HG03521 (cell line): ENCODE data around the gene ZNF469.

Source experiments
- ATAC-seq: cut with Tn5 transposase; IDR thresholded peaks from one replicate; pipeline ENCODE4 v1.9.1; 2021; ENCODE audit warnings: mild to moderate bottlenecking, moderate library complexity; ENCODE audit not compliant: unreplicated experiment

The ZNF469 gene

GRCh38 chr16:88423448-88423850, 40.7 kb downstream of the ZNF469 start:
- ATAC-seq, result no peak

GRCh38 chr16:88424587-88425235, 42.0 kb downstream of the ZNF469 start:
- ATAC-seq, result no peak

DNA sequence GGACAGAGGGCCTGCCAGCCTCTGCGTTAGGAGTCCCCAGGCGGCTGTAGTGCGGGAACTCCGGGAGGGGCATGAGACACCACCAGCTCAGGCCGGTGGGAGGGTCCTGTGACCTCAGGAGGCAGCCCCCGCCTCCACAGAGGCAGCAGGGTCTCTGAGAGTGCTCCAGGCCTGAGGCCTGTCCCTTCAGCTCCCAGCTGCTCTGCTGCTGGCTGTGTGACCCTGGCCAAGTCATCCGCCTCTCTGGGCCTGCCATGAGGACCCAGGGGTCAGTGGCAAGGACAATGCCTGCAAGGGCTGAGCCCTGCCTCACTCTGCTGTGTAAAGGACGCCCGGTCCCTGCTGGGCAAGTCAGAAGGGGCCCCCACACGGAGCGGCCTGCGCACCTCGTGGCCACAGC, 43.3 kb downstream of the ZNF469 start:
- no peak for ATAC-seq

DNA sequence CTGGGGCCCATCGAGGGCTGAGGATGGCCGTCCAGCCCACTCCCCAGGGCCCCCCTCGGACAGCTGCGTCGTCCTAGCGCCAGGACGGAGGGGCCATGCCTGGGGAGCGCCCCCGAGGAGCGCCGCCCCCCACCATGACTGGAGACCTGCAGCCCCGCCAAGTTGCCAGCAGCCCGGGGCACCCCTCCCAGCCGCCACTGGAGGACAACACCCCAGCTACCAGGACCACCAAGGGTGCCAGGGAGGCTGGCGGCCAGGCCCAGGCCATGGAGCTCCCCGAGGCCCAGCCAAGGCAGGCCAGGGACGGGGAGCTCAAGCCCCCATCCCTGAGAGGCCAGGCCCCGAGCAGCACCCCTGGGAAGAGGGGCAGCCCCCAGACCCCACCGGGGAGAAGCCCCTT, 44.6 kb downstream of the ZNF469 start:
- ATAC-seq, result no peak

DNA sequence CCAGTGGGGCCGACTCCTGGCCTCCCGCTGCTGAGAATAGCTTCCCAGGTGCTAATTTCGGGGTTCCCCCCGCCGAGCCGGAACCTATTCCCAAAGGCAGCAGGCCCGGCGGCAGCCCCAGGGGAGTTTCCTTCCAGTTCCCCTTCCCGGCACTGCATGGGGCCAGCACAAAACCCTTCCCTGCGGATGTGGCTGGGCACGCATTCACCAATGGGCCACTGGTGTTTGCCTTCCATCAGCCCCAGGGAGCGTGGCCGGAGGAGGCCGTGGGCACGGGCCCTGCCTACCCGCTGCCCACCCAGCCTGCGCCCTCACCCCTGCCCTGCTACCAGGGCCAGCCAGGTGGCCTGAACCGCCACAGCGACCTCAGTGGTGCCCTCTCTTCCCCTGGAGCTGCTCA, 45.4 kb downstream of the ZNF469 start:
- ATAC-seq, result no peak

DNA sequence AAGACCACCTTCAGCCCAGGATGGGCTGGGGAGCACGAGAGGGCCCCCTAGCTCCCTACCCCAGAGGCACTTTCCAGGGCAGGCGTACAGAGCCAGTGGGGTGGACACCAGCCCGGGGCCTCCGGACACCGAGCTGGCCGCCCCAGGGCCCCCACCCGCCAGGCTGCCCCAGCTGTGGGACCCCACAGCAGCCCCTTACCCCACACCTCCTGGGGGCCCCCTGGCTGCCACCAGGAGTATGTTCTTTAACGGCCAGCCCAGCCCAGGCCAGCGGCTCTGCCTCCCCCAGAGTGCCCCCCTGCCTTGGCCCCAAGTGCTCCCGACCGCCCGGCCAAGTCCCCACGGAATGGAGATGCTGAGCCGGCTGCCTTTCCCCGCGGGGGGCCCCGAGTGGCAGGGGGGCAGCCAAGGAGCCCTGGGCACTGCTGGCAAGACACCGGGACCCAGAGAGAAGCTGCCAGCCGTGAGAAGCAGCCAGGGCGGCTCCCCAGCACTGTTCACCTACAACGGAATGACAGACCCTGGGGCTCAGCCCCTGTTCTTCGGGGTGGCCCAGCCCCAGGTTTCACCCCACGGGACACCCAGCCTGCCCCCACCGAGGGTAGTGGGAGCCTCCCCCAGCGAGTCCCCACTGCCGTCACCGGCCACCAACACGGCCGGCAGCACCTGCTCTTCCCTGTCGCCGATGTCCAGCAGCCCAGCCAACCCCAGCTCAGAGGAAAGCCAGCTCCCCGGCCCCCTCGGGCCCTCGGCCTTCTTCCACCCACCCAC, 46.0 kb downstream of the ZNF469 start:
- ATAC-seq, result no peak

DNA sequence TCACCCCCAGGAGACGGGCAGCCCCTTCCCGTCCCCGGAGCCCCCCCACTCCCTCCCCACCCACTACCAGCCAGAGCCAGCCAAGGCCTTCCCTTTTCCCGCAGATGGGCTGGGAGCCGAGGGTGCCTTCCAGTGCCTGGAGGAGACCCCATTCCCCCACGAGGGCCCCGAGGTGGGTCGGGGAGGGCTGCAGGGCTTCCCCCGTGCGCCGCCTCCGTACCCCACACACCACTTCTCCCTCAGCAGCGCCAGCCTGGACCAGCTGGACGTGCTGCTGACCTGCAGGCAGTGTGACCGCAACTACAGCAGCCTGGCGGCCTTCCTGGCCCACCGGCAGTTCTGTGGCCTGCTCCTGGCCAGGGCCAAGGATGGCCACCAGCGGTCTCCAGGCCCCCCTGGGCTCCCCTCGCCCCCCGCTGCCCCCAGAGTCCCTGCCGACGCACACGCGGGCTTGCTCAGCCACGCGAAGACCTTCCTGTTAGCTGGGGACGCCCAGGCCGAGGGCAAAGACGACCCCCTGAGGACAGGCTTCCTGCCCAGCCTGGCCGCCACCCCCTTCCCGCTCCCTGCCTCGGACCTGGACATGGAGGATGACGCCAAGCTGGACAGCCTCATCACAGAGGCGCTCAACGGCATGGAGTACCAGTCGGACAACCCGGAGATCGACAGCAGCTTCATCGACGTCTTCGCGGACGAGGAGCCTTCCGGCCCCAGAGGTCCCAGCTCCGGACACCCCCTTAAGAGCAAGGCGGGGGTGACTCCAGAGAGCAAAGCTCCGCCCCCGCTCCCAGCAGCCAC, 46.8 kb downstream of the ZNF469 start:
- ATAC-seq, result no peak

DNA sequence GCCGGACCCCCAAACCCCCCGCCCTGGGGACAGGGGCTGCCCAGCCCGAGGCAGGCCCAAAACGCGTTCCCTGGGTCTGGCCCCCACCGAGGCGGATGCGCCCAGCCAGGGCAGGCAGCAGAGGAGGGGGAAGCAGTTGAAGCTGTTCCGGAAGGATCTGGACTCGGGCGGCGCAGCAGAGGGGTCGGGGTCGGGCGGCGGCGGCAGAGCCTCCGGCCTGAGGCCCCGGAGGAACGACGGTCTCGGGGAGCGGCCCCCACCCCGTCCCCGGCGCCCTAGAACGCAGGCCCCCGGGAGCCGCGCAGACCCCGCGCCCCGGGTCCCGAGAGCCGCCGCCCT, 47.4 kb downstream of the ZNF469 start:
- ATAC-seq, result no peak

- ATAC-seq, result no peak
Observed at GRCh38 chr16:88430524-88431446, 48.0 kb downstream of the ZNF469 start.

- ATAC-seq, result no peak
Observed at GRCh38 chr16:88431651-88432050, 48.9 kb downstream of the ZNF469 start.

DNA sequence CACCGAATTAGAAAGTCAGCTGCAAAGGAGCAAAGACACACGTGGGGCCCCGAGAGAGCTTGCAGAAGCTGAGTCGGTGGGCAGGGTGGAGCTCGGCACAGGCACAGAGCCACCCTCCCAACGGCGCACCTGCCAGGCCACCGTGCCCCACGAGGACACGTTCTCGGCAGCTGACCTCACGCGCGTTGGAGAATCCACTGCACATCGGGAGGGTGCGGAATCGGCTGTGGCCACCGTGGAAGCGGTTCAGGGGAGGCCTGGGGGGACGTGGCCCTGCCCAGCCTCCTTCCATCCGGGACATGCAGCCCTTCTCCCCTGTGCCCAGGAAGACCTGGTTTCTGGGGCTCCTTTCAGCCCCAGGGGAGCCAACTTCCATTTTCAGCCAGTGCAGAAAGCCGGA, 49.4 kb downstream of the ZNF469 start:
- no peak for ATAC-seq
